ENCODE data around the gene PFKFB1. TPM values are rescaled to one million over a fixed set of nuclear protein-coding genes. Genes with fewer than 3 reads are reported as not detected.

The PFKFB1 gene
- total RNA-seq, 1 donor from 2014 or later = 0.83 TPM

- Mint-ChIP-seq H3K36me3 (no peaks in the 10 kb centered on the region), H3K4me1 (no peaks in the 10 kb centered on the region), H3K4me3 (no peak overlapping the region), H3K9me3 (peaks cover 3% of the 10 kb centered on the region), H3K27me3 (ENCODE audit: low read depth) (no peaks in the 10 kb centered on the region), H3K27ac (no peak overlapping the region)
- no peak for TF ChIP-seq CTCF (IDR thresholded peaks at IDR 0.05; ENCODE audit: unreplicated experiment)
- no peak for DNase-seq (ENCODE audit: low spot score in 2 of 2, unreplicated experiment in 2 of 2)
These were observed 56.6 kb downstream of the PFKFB1 start for GRCh38 chrX:54937416-54937815.

- no peak for TF ChIP-seq CTCF (IDR thresholded peaks at IDR 0.05; ENCODE audit: unreplicated experiment)
- H3K27ac Mint-ChIP-seq = no peak overlapping the region
These were observed 58.7 kb downstream of the PFKFB1 start for GRCh38 chrX:54935306-54935705.

GRCh38 chrX:54934890-54935289 is 59.1 kb downstream of the PFKFB1 start:
- H3K4me3 Mint-ChIP-seq = no peak overlapping the region
- no peak for DNase-seq (ENCODE audit: low spot score in 2 of 2, unreplicated experiment in 2 of 2)
- H3K27me3 Mint-ChIP-seq (ENCODE audit: low read depth) = no peaks in the 10 kb centered on the region
- peaks cover 7% of the 10 kb centered on the region for H3K36me3 Mint-ChIP-seq
- no peaks in the 10 kb centered on the region for H3K4me1 Mint-ChIP-seq
- no peak for TF ChIP-seq CTCF (IDR thresholded peaks at IDR 0.05; ENCODE audit: unreplicated experiment)
- no peak overlapping the region for H3K27ac Mint-ChIP-seq
- peaks cover 10% of the 10 kb centered on the region for H3K9me3 Mint-ChIP-seq

More at GRCh38 chrX:54935306-54935705, 58.7 kb downstream of the PFKFB1 start:
- Mint-ChIP-seq H3K4me1 (no peaks in the 10 kb centered on the region), H3K36me3 (peaks cover 7% of the 10 kb centered on the region), H3K4me3 (no peak overlapping the region), H3K27me3 (ENCODE audit: low read depth) (no peaks in the 10 kb centered on the region), H3K9me3 (peaks cover 10% of the 10 kb centered on the region)
- DNase-seq (ENCODE audit: low spot score in 2 of 2, unreplicated experiment in 2 of 2) = no peak

- no peak overlapping the region for H3K27ac Mint-ChIP-seq
- H3K27me3 Mint-ChIP-seq (ENCODE audit: low read depth) = no peaks in the 10 kb centered on the region
- no peak overlapping the region for H3K4me3 Mint-ChIP-seq
- H3K36me3 Mint-ChIP-seq = peaks cover 7% of the 10 kb centered on the region
- DNase-seq (ENCODE audit: low spot score in 2 of 2, unreplicated experiment in 2 of 2) = no peak
- peaks cover 10% of the 10 kb centered on the region for H3K9me3 Mint-ChIP-seq
- TF ChIP-seq CTCF (IDR thresholded peaks at IDR 0.05; ENCODE audit: unreplicated experiment) = no peak
- no peaks in the 10 kb centered on the region for H3K4me1 Mint-ChIP-seq
These were observed 59.9 kb downstream of the PFKFB1 start for GRCh38 chrX:54934058-54934457.

GRCh38 chrX:54933150-54933826 is 60.7 kb downstream of the PFKFB1 start:
- peak overlapping the region; percentile 43 for H3K27ac Mint-ChIP-seq
- no peak overlapping the region for H3K4me3 Mint-ChIP-seq
- peaks cover 10% of the 10 kb centered on the region for H3K36me3 Mint-ChIP-seq
- no peaks in the 10 kb centered on the region for H3K4me1 Mint-ChIP-seq
- peaks cover 13% of the 10 kb centered on the region for H3K9me3 Mint-ChIP-seq
- no peaks in the 10 kb centered on the region for H3K27me3 Mint-ChIP-seq (ENCODE audit: low read depth)
- TF ChIP-seq CTCF (IDR thresholded peaks at IDR 0.05; ENCODE audit: unreplicated experiment) = no peak
- DNase-seq (ENCODE audit: low spot score in 2 of 2, unreplicated experiment in 2 of 2) = no peak

Measured in mesothelial cell of epicardium (in vitro differentiated cells).